GM10248 (cell line): ENCODE data around the gene MAMDC4.

Experiments
- CTCF ChIA-PET: fragments of 300-600 bp; sonication (Branson Sonifier 250); formaldehyde crosslinking; extraction: SDS; loops from one replicate; lab custom pipeline; 2021; ENCODE audit warnings: antibody characterized with exemption; lab: Yijun Ruan, JAX
- POLR2A ChIA-PET: fragments of 350-650 bp; sonication (Branson Sonifier 250); formaldehyde crosslinking; extraction: SDS; loops from one replicate; lab custom pipeline; 2020; ENCODE audit warnings: antibody characterized with exemption; lab: Yijun Ruan, JAX
- DNase-seq: peaks from one replicate; pipeline ENCODE4 v3.0.0; 2012; ENCODE audit errors: extremely low spot score
- CTCF ChIP-seq: IDR thresholded peaks from 2 replicates; pipeline ENCODE4 v1.5.1; 2012; ENCODE audit warnings: mild to moderate bottlenecking, low read depth; ENCODE audit errors: extremely low read depth, missing control alignments, control extremely low read depth

MAMDC4 gene

DNA sequence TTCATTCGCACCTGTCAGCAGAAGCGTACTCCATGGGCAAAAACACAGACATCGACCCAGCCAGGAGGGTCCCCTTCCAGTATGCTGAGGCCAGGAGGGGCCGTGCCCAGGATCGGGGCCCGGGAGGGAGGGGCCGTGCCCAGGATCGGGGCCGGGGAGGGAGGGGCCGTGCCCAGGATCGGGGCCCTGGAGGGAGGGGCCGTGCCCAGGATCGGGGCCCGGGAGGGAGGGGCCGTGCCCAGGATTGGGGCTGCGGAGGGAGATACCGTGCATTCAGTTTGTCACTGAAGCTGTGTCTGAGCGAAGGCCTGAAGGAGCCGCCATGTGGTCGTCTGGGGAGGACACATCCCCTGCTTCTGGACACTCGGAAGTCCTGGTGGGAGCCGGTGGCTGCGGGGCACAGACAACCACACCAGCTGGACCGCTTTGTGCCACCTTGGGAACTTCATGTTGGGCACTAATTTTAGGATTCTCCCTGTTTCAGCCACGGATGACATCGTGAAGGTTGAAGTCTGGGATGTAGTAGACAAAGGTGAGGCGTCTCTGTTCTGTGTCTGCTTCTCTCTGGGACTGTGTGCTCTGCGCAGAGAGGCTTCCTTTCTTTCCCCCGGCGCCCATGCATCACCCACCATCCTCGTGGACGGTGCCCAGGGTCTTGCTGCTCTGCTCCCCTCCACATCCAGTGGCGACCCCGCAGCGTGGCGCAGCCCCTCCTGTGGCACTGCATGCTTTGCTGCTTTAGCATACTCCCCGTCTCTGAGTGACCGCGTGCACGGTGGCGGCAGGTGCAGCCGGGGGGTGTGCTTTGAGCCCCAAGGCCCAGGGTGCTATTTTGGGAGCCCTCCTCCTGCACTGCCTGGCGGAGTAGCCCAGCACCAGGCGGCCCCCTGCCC lies 26.6 kb upstream of the MAMDC4 start:
- POLR2A ChIA-PET: no interaction called here
- TF ChIP-seq CTCF: no peak
- CTCF ChIA-PET: interaction anchor here (1.2 to 4.0 kb wide), 2 partner anchors 16 to 17 kb away, joined by 4 to 26 read pairs; partner anchors contain the start of gene AJM1
- no peak for DNase-seq

DNA sequence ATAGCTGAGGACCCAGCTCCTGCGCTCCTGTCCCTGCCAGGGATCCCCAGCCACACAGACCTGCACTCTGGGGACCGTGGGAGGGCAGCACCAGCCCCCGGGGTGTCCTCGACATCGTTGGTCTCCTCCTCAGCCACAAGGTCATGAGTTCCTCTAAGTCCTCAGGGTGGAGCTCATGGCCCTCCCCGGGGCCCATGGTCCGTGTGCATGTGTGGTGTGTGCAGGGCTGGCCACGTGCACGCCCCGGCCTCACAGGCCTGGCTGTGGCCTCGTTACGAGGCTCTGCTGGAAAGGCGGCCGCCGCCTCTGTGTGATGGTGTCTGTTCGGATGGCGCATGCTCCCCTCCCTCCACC lies 26.0 kb upstream of the MAMDC4 start:
- DNase-seq: peak; percentile 9
- ChIA-PET POLR2A (no interaction called here), CTCF (interaction anchor here (1.2 kb wide), 1 partner anchor 15 kb away, joined by 4 read pairs; the partner anchor contains the start of gene AJM1)
- no peak for TF ChIP-seq CTCF

- DNase-seq: peak; percentile 7
- no peak for TF ChIP-seq CTCF
- ChIA-PET POLR2A (no interaction called here), CTCF (interaction anchor here (1.2 to 1.5 kb wide), 2 partner anchors 15 to 208 kb away, joined by 4 read pairs; partner anchors contain the start of gene AJM1)
Measured at GRCh38 chr9:136826703-136827582, 25.2 kb upstream of the MAMDC4 start.

- POLR2A ChIA-PET: no interaction called here
- CTCF ChIA-PET: interaction anchor here (1.5 kb wide), 1 partner anchor 207 kb away, joined by 4 read pairs; no protein-coding TSS in a partner anchor
- TF ChIP-seq CTCF: no peak
- no peak for DNase-seq
Measured at GRCh38 chr9:136827794-136828473, 24.2 kb upstream of the MAMDC4 start.

DNA sequence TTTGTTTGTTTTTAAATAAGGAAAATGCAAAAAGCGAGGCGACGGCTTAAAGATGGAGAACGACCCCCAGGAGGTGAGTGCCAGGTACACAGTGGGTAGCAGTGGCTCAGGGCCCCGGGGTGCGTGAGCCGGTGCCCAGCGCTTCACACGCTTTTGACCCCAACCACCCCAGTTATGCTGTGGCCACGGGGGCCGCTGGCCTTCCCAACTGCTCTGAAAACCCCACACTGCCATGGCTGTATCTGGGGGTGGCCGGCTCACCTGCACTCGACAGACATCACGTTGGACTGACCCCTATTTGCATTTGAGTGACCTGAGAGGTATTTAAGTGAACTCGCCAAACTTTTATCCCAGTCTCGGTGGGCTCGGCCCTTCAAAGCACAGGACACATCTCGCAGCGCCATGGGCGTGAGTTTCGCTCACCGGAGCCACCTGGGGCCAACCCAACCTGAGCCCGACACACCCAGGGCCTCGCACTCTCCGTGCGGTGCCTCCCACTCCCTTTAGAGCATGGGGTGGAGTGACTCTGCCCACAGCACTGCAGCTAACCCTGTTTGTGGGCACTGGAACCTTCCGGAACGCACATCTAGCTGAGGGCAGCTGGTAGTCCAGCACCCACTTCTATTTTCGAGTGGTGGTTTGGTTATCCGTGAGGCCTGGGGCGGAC lies 23.5 kb upstream of the MAMDC4 start:
- POLR2A ChIA-PET: no interaction called here
- CTCF ChIA-PET: interaction anchor here (1.2 to 1.5 kb wide), 3 partner anchors 42 to 207 kb away, joined by 3 to 5 read pairs (median 4); no protein-coding TSS in a partner anchor
- TF ChIP-seq CTCF: no peak
- no peak for DNase-seq
